SH-SY5Y (cell line): ENCODE results near the gene VAMP2.

Source experiments
- GATA2 ChIP-seq: IDR thresholded peaks from 2 replicates; pipeline ENCODE4 v1.6.1; 2011; ENCODE audit warnings: mild to moderate bottlenecking, low read depth, low read length
- GATA3 ChIP-seq: IDR thresholded peaks from 2 replicates; pipeline ENCODE4 v1.6.1; 2011; ENCODE audit warnings: low read depth, mild to moderate bottlenecking, low read length, moderate library complexity

DNA sequence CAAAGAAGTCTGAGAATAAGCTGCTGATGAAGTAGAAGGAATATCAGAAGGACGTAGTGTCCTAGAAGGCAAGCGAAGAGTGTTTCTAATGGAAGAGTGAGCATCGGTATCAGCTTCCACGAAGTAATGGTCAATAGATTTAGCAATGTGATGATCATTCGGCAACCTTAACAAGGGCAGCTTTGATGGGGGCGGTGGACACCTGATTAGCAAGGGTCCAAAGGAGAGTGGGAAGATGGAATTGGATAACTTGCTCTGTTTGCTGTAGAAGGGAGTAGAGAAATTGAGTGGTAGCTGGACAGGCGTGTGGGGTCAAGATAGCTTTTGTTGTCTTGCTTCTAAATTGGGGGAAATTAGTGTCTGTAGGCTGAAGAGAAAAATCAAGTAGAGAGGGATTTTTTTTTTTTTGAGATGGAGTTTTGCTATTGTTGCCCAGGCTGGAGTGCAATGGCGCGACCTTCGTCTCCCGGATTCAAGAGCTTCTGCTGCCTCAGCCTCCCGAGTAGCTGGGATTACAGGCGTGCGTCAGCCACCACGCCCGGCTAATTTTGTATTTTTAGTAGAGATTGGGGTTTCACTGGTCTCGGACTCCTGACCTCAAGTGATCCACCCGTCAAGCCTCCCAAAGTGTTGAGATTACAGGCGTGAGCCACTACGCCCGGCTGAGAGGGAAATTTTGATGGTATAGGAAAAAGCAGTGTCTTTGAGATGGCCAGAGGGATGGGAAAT is 24.9 kb downstream of the VAMP2 start:
- no peak for TF ChIP-seq GATA2
- TF ChIP-seq GATA3 = no peak
